Testis (tissue), 2 donors: ENCODE results near the gene DOHH.

Source experiments
- CTCF ChIP-seq, 3 experiments: fragments of 450-650 bp in 2 of 3; fragments of 200-600 bp in 1 of 3; sonication (generic) in 1 of 3; IDR thresholded peaks; one replicate each; pipeline ENCODE4 v1.5.1; 2016 to 2019; ENCODE audit warnings: antibody characterized with exemption in 3 of 3, mild to moderate bottlenecking in 2 of 3, moderate library complexity in 1 of 3
- POLR2A ChIP-seq: fragments of 450-650 bp; IDR thresholded peaks from one replicate; pipeline ENCODE4 v1.6.1; 2017; ENCODE audit warnings: antibody characterized with exemption, mild to moderate bottlenecking, moderate library complexity

GRCh38 chr19:3494559-3494958 lies 5.9 kb downstream of the DOHH start:
- TF ChIP-seq CTCF (IDR thresholded peaks at IDR 0.05) (no peak), POLR2A (no peak)
